Trophoblast cell (in vitro differentiated cells and primary cell): ENCODE results near the gene TEX13D.

Experiments
- DNase-seq, 2 donors: peaks; one replicate each; pipeline ENCODE4 v3.0.0-alpha.2; 2016
- H2AFZ ChIP-seq: 2 replicates; pipeline ENCODE4 v1.6.1; 2013; ENCODE audit warnings: low read length, moderate library complexity, mild to moderate bottlenecking; ENCODE audit not compliant: insufficient read depth, poor library complexity
- H2AK5ac ChIP-seq: 2 replicates; pipeline ENCODE4 v1.6.1; 2013; ENCODE audit warnings: mild to moderate bottlenecking, low read length
- H2BK120ac ChIP-seq: 2 replicates; pipeline ENCODE4 v1.6.1; 2013; ENCODE audit warnings: low read length, mild to moderate bottlenecking, moderate library complexity; ENCODE audit not compliant: insufficient read depth, poor library complexity
- H2BK12ac ChIP-seq: 2 replicates; pipeline ENCODE4 v1.6.1; 2013; ENCODE audit warnings: mild to moderate bottlenecking, low read length, moderate library complexity
- H2BK5ac ChIP-seq: 2 replicates; pipeline ENCODE4 v1.6.1; 2013; ENCODE audit warnings: low read length, low read depth, moderate library complexity, mild to moderate bottlenecking; ENCODE audit not compliant: poor library complexity
- H3K14ac ChIP-seq: 2 replicates; pipeline ENCODE4 v1.6.1; 2013; ENCODE audit warnings: mild to moderate bottlenecking, low read length
- H3K18ac ChIP-seq: 2 replicates; pipeline ENCODE4 v1.6.1; 2013; ENCODE audit warnings: mild to moderate bottlenecking, low read length
- H3K23ac ChIP-seq: 2 replicates; pipeline ENCODE4 v1.6.1; 2013; ENCODE audit warnings: low read length
- H3K27ac ChIP-seq: 2 replicates; pipeline ENCODE4 v1.5.1; 2013; ENCODE audit warnings: low read depth, mild to moderate bottlenecking, inconsistent platforms, low read length, moderate library complexity
- H3K27me3 ChIP-seq: 2 replicates; pipeline ENCODE4 v1.6.1; 2013; ENCODE audit warnings: inconsistent platforms, mild to moderate bottlenecking, low read length, moderate library complexity; ENCODE audit not compliant: insufficient read depth
- H3K36me3 ChIP-seq, 2 experiments: 1 replicate in 1 of 2; 2 replicates in 1 of 2; pipeline ENCODE4 v1.6.1; 2013; ENCODE audit warnings: low read length in 2 of 2, mild to moderate bottlenecking in 2 of 2, moderate library complexity in 1 of 2; ENCODE audit not compliant: insufficient read depth in 2 of 2, control insufficient read depth in 1 of 2
- H3K4ac ChIP-seq: 2 replicates; pipeline ENCODE4 v1.6.1; 2013; ENCODE audit warnings: low read depth, mild to moderate bottlenecking, low read length, moderate library complexity
- H3K4me1 ChIP-seq, 2 experiments: 1 replicate in 1 of 2; 2 replicates in 1 of 2; pipeline ENCODE4 v1.6.1; 2013; ENCODE audit warnings: low read length in 2 of 2, mild to moderate bottlenecking in 2 of 2, moderate library complexity in 1 of 2; ENCODE audit not compliant: insufficient read depth in 2 of 2, control insufficient read depth in 1 of 2
- H3K4me2 ChIP-seq: 2 replicates; pipeline ENCODE4 v1.6.1; 2013; ENCODE audit warnings: inconsistent platforms, mild to moderate bottlenecking, low read length, moderate library complexity
- H3K4me3 ChIP-seq: 2 replicates; pipeline ENCODE4 v1.5.1; 2013; ENCODE audit warnings: mild to moderate bottlenecking, low read depth, low read length, inconsistent platforms
- H3K79me1 ChIP-seq: one replicate; pipeline ENCODE4 v1.6.1; 2013; ENCODE audit warnings: low read length
- H3K79me2 ChIP-seq: 2 replicates; pipeline ENCODE4 v1.6.1; 2013; ENCODE audit warnings: low read length, mild to moderate bottlenecking; ENCODE audit not compliant: control insufficient read depth, insufficient read depth, poor library complexity
- H3K9ac ChIP-seq: 2 replicates; pipeline ENCODE4 v1.6.1; 2013; ENCODE audit warnings: mild to moderate bottlenecking, low read length
- H3K9me3 ChIP-seq: 2 replicates; pipeline ENCODE4 v1.6.1; 2013; ENCODE audit warnings: low read depth, mild to moderate bottlenecking, control low read depth, inconsistent platforms, low read length; ENCODE audit not compliant: insufficient read depth
- H4K12ac ChIP-seq: 2 replicates; pipeline ENCODE4 v1.6.1; 2013; ENCODE audit warnings: low read depth, mild to moderate bottlenecking, low read length, moderate library complexity
- H4K8ac ChIP-seq: 2 replicates; pipeline ENCODE4 v1.6.1; 2013; ENCODE audit warnings: low read depth, mild to moderate bottlenecking, low read length, moderate library complexity
- H4K91ac ChIP-seq: one replicate; pipeline ENCODE4 v1.6.1; 2013; ENCODE audit warnings: low read depth, mild to moderate bottlenecking, low read length, moderate library complexity
- WGBS: extraction: QIAGEN DNeasy Blood & Tissue Kit; methylation state at CpG from one replicate; pipeline ENCODE4 v1.1.7; 2013; ENCODE audit warnings: missing lambda C conversion rate; ENCODE audit not compliant: insufficient read length, insufficient coverage; ENCODE audit errors: extremely low coverage; 5-methylcytosine and 5-hydroxymethylcytosine counted together

TEX13D gene

DNA sequence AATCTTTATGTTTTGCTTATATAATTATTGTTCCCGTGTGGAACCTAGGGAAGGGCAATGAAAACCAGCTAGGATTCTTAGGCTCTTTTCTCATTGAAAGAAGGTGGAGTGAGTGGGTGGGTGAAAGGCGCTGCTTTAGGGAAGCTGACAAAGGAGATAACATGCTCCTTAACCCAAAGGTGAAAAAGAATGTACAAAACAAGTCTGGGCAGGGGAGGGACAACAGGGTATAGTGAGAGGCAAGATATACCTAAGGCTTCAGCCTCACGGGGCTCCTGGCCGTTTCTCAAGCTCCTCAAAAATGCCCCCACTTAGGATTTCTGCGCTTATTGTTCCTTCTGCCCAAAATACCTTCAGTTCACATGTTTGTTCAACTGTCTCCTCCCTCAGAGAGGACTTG lies 15.7 kb downstream of the TEX13D start:
- no peak overlapping the region for H3K18ac ChIP-seq
- H3K23ac ChIP-seq: no peak overlapping the region
- no peak overlapping the region for H3K27ac ChIP-seq
- H3K79me1 ChIP-seq: no peaks in the 10 kb centered on the region
- H3K4me2 ChIP-seq: no peak overlapping the region
- no peak overlapping the region for H3K4me3 ChIP-seq
- no peak overlapping the region for H4K8ac ChIP-seq
- H3K9ac ChIP-seq: no peak overlapping the region
- H4K12ac ChIP-seq: no peak overlapping the region
- no peaks in the 10 kb centered on the region for H3K4me1 ChIP-seq
- H2BK12ac ChIP-seq: no peak overlapping the region
- H2BK120ac ChIP-seq: no peak overlapping the region
- H4K91ac ChIP-seq: no peak overlapping the region
- H3K4ac ChIP-seq: no peak overlapping the region
- no peak overlapping the region for H3K14ac ChIP-seq
- H3K79me2 ChIP-seq: no peaks in the 10 kb centered on the region
- H3K9me3 ChIP-seq: no peaks in the 10 kb centered on the region
- H2AK5ac ChIP-seq: no peak overlapping the region
- no CpG with 5 or more reads among the region's 5 CpGs for WGBS
- no peak overlapping the region for H2AFZ ChIP-seq
- H2BK5ac ChIP-seq: no peak overlapping the region
- DNase-seq: no peak
- H3K36me3 ChIP-seq: no peaks in the 10 kb centered on the region
- H3K27me3 ChIP-seq: no peaks in the 10 kb centered on the region

DNA sequence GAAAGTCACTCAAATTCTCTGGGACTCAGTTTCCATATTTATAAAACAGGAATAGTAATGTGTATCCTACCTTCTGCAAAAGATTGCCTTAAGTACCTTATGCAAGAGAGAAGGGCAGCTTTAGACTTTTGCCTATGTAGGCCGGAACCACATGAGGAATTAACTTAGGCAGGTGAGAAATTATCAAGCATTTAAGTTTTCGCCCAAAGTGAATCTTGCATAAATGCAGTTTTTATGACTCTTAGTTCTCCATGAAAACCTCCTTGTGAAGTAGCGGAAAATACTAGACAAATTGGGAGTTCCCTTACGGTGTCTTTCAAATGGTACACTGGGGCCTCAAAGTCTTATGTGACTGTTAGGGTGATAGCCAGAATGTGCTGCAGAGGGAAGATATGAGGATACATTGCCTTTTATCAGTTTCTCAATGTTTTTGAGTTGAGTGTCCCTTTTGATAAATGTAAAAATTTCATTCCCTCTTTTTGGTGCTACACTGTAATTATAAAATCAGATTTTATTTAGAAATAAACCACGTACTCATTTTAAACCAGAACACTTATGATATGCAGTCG lies 16.5 kb downstream of the TEX13D start:
- no peak overlapping the region for H3K27ac ChIP-seq
- H2AFZ ChIP-seq: no peak overlapping the region
- H3K79me2 ChIP-seq: no peaks in the 10 kb centered on the region
- no peak overlapping the region for H3K4me2 ChIP-seq
- no peak overlapping the region for H2BK5ac ChIP-seq
- no peaks in the 10 kb centered on the region for H3K9me3 ChIP-seq
- no peak overlapping the region for H3K14ac ChIP-seq
- H4K12ac ChIP-seq: no peak overlapping the region
- H4K8ac ChIP-seq: no peak overlapping the region
- no peak overlapping the region for H3K23ac ChIP-seq
- H2BK12ac ChIP-seq: no peak overlapping the region
- no peaks in the 10 kb centered on the region for H3K4me1 ChIP-seq
- no peak overlapping the region for H3K9ac ChIP-seq
- no peaks in the 10 kb centered on the region for H3K27me3 ChIP-seq
- no peak overlapping the region for H4K91ac ChIP-seq
- no peak overlapping the region for H3K4me3 ChIP-seq
- WGBS: no CpG with 5 or more reads among the region's 6 CpGs
- DNase-seq: no peak
- H2BK120ac ChIP-seq: no peak overlapping the region
- no peaks in the 10 kb centered on the region for H3K36me3 ChIP-seq
- no peak overlapping the region for H2AK5ac ChIP-seq
- H3K18ac ChIP-seq: no peak overlapping the region
- H3K4ac ChIP-seq: no peak overlapping the region
- H3K79me1 ChIP-seq: no peaks in the 10 kb centered on the region

DNA sequence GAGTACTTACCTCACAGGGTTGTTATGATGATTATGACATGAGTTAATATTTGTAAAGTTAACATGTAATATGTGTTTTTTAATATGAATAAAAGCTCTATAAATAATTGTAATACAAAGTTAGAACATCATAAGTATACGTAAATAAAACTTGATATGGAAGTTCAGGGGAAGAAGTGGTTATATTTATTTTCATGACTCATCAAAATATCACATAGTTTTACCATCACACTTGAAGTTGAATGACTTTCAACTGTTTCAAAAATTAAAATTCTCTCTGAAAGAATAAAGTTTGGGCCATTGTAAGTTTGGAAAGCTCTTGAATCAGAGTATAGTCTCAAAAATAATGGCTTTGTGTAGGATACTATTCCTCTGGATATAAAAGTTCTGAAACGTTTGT lies 22.2 kb downstream of the TEX13D start:
- WGBS: no CpG with 5 or more reads among the region's 2 CpGs
- no peak for DNase-seq

DNA sequence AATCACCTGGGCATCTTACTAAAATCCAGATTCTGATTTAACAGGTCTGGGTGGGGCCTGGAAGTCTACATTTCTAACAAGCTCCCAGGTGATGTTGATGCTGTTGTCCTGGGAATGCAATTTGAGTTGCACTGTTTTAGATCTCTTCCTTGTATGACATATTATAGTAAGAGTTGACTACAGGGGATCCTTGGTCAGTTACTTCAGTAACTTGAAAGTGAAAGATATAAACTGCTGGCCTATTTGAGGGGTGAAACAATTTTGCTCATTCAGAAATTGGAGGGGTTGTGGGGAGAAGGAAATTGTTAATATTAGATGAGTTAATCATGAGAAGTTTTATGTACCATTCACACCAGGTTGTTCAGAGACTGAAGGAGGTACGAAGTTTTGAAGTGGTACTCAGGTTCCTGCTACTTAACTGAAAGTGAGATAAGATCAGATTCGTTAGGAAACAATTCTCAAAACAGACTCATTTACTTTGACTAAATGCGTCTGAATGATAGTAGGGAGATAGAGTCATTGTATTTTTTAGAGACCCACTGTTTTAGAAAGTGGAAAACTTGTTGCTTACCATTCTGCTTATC lies 26.4 kb downstream of the TEX13D start:
- no peak overlapping the region for H4K12ac ChIP-seq
- H2AK5ac ChIP-seq: no peak overlapping the region
- no peaks in the 10 kb centered on the region for H3K4me1 ChIP-seq
- no peak for DNase-seq
- no peak overlapping the region for H3K23ac ChIP-seq
- no peaks in the 10 kb centered on the region for H3K9me3 ChIP-seq
- no peak overlapping the region for H3K14ac ChIP-seq
- H2AFZ ChIP-seq: no peak overlapping the region
- no peak overlapping the region for H3K4me2 ChIP-seq
- H3K4me3 ChIP-seq: no peak overlapping the region
- no peak overlapping the region for H4K91ac ChIP-seq
- no peak overlapping the region for H3K18ac ChIP-seq
- WGBS: no CpG with 5 or more reads among the region's 3 CpGs
- no peak overlapping the region for H3K27ac ChIP-seq
- H3K79me2 ChIP-seq: no peaks in the 10 kb centered on the region
- no peaks in the 10 kb centered on the region for H3K79me1 ChIP-seq
- no peak overlapping the region for H3K9ac ChIP-seq
- no peak overlapping the region for H3K4ac ChIP-seq
- H2BK12ac ChIP-seq: no peak overlapping the region
- H3K27me3 ChIP-seq: no peaks in the 10 kb centered on the region
- H3K36me3 ChIP-seq: no peaks in the 10 kb centered on the region
- no peak overlapping the region for H2BK5ac ChIP-seq
- H4K8ac ChIP-seq: no peak overlapping the region
- no peak overlapping the region for H2BK120ac ChIP-seq

More for the DNA sequence above, 22.2 kb downstream of the TEX13D start:
- Histone ChIP-seq H3K36me3 (no peaks in the 10 kb centered on the region), H4K12ac (no peak overlapping the region), H2AFZ (no peak overlapping the region), H2BK12ac (no peak overlapping the region), H3K79me1 (no peaks in the 10 kb centered on the region), H3K23ac (no peak overlapping the region), H3K79me2 (no peaks in the 10 kb centered on the region), H3K9me3 (no peaks in the 10 kb centered on the region), H2BK5ac (no peak overlapping the region), H2AK5ac (no peak overlapping the region), H3K18ac (no peak overlapping the region), H3K4me2 (no peak overlapping the region), H4K91ac (no peak overlapping the region), H2BK120ac (no peak overlapping the region), H3K4me3 (no peak overlapping the region), H3K9ac (no peak overlapping the region), H3K4ac (no peak overlapping the region), H3K14ac (no peak overlapping the region), H3K4me1 (no peaks in the 10 kb centered on the region), H3K27me3 (no peaks in the 10 kb centered on the region), H3K27ac (no peak overlapping the region), H4K8ac (no peak overlapping the region)
